NCI-H526 treated with DMSO at 0.1 percent for 48 hours (cell line): ENCODE data around the gene ROPN1L.
"Not testable (repeated sequence)": the region's sequence is repeated elsewhere in the genome, so short reads cannot be mapped to it uniquely, and the experiment has no call there.

Source experiments
- DNase-seq: peaks from one replicate; lab custom pipeline; 2025; lab: John Stamatoyannopoulos, UW

Gene ROPN1L

GRCh38 chr5:10502578-10502977 is 60.9 kb downstream of the ROPN1L start:
- no peak for DNase-seq

- no peak for DNase-seq
These were observed 61.6 kb downstream of the ROPN1L start for GRCh38 chr5:10503321-10503720.

GRCh38 chr5:10503997-10504793 is 62.5 kb downstream of the ROPN1L start:
- DNase-seq: peak; percentile 74

GRCh38 chr5:10505517-10506095 is 63.9 kb downstream of the ROPN1L start:
- no peak for DNase-seq

GRCh38 chr5:10506535-10506934 is 64.9 kb downstream of the ROPN1L start:
- no peak for DNase-seq

- DNase-seq: no peak
These were observed 66.0 kb downstream of the ROPN1L start for GRCh38 chr5:10507575-10508096.

- no peak for DNase-seq
These were observed 67.9 kb downstream of the ROPN1L start for GRCh38 chr5:10509575-10509974.

- no peak for DNase-seq
These were observed 70.3 kb downstream of the ROPN1L start for GRCh38 chr5:10511741-10512640.

- DNase-seq: no peak
These were observed 72.1 kb downstream of the ROPN1L start for GRCh38 chr5:10513501-10514442.

GRCh38 chr5:10514572-10514971 is 72.9 kb downstream of the ROPN1L start:
- DNase-seq: not testable (repeated sequence)
